HL-60 (cell line): Measurements from ENCODE around the gene UST.

ENCODE experiments used
- DNase-seq, 2 experiments: peaks; one replicate each; pipeline ENCODE4 v3.0.0-alpha.2; 2010 to 2020; ENCODE audit warnings: low read depth in 1 of 2, low spot score in 1 of 2
- H3K27ac ChIP-seq: fragments of 250-450 bp; sonication (Bioruptor Pico); replicated peaks from 2 replicates; pipeline ENCODE4 v1.5.1; 2020; ENCODE audit warnings: mild to moderate bottlenecking, moderate library complexity
- H3K27me3 ChIP-seq: fragments of 250-450 bp; sonication (Bioruptor Pico); 2 replicates; pipeline ENCODE4 v1.5.1; 2021; ENCODE audit warnings: mild to moderate bottlenecking, moderate library complexity; ENCODE audit not compliant: insufficient read depth, poor library complexity, severe bottlenecking
- H3K4me3 ChIP-seq: replicated peaks from 2 replicates; pipeline ENCODE4 v1.5.1; 2011; ENCODE audit warnings: mild to moderate bottlenecking, control low read depth, low read length; ENCODE audit not compliant: insufficient read depth
- CTCF ChIP-seq: IDR thresholded peaks from one replicate; pipeline ENCODE4 v1.5.1; 2011; ENCODE audit warnings: low read length, control low read depth, inconsistent platforms; ENCODE audit not compliant: insufficient read depth
- GABPA ChIP-seq: IDR thresholded peaks from 2 replicates; pipeline ENCODE4 v1.6.1; 2012; ENCODE audit warnings: low read depth
- POLR2AphosphoS5 ChIP-seq: IDR thresholded peaks from 2 replicates; pipeline ENCODE4 v1.6.1; 2012; ENCODE audit warnings: low read depth
- REST ChIP-seq: IDR thresholded peaks from 2 replicates; pipeline ENCODE4 v1.6.1; 2012; ENCODE audit warnings: low read depth; ENCODE audit not compliant: insufficient replicate concordance
- SPI1 ChIP-seq: IDR thresholded peaks from 2 replicates; pipeline ENCODE4 v1.6.1; 2012; ENCODE audit warnings: low read depth, mild to moderate bottlenecking, borderline replicate concordance

Gene UST

GRCh38 chr6:148747145-148747470 is 278 bp downstream of the UST start:
- Histone ChIP-seq H3K27ac (no peak overlapping the region), H3K4me3 (peak overlapping the region; percentile 67), H3K27me3 (peaks cover 46% of the 10 kb centered on the region)
- DNase-seq = no peak
- TF ChIP-seq POLR2AphosphoS5 = no peak
- no peak for TF ChIP-seq REST
- no peak for TF ChIP-seq SPI1
- no peak for TF ChIP-seq CTCF
- no peak for TF ChIP-seq GABPA

- H3K27me3 ChIP-seq = peaks cover 44% of the 10 kb centered on the region
- DNase-seq = no peak
- H3K27ac ChIP-seq = no peak overlapping the region
- H3K4me3 ChIP-seq = peak overlapping the region; percentile 67
- TF ChIP-seq GABPA (no peak), POLR2AphosphoS5 (no peak), REST (no peak), CTCF (no peak), SPI1 (no peak)
These were observed 788 bp downstream of the UST start for GRCh38 chr6:148747471-148748165.

GRCh38 chr6:148749674-148750073 is 2.8 kb downstream of the UST start:
- TF ChIP-seq GABPA (no peak), REST (no peak), POLR2AphosphoS5 (no peak), SPI1 (no peak), CTCF (no peak)
- no peak for DNase-seq
- Histone ChIP-seq H3K4me3 (no peak overlapping the region), H3K27ac (no peak overlapping the region), H3K27me3 (peaks cover 40% of the 10 kb centered on the region)
